ENCODE results near the gene TMSB4X.

DNA sequence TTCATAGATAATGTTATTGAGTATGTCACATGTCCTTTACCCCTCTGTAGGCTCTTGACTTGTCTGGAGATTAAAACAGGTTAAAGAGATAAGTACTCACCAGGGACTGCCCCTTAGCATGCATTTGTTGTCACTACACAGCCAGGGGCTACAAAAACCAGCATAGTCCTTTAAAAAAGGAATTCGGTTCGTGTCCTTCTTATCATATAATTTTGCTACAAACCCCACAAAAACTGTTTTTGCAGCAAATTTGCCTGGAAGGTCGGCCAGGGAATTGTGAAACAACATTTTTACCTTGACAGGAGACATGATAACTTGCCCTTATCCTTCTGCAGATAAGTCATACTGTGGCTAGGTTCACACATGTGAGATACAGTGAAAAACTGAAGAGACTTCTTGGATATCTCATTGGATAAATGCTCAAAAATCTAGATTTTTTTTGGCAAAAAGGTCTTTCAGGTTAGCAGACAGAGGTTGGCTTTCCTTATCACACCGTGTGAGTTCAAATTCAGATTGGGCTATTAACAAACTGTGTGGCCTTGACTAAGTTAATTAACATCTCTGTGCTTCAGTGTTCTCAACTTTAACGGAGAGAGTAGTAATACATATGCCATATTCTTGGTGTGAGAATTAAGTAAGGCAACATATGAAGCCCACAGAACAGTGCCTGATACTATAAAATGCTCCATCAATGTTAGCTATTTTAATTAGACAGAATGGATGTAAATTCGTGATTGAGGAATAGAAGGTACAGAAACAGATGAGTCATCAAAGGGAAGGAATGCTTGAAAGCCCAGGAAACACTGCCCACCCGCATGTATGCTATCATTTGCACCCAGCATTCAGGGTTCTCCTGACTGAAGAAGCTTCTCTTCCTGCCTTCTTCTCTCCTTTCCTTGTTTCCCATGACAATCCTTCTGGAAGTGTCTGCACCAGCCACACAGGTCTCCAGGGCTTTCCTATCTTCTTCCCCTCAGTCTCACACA is 39.5 kb downstream of the TMSB4X start:
- TF ChIP-seq, protein P1, sequence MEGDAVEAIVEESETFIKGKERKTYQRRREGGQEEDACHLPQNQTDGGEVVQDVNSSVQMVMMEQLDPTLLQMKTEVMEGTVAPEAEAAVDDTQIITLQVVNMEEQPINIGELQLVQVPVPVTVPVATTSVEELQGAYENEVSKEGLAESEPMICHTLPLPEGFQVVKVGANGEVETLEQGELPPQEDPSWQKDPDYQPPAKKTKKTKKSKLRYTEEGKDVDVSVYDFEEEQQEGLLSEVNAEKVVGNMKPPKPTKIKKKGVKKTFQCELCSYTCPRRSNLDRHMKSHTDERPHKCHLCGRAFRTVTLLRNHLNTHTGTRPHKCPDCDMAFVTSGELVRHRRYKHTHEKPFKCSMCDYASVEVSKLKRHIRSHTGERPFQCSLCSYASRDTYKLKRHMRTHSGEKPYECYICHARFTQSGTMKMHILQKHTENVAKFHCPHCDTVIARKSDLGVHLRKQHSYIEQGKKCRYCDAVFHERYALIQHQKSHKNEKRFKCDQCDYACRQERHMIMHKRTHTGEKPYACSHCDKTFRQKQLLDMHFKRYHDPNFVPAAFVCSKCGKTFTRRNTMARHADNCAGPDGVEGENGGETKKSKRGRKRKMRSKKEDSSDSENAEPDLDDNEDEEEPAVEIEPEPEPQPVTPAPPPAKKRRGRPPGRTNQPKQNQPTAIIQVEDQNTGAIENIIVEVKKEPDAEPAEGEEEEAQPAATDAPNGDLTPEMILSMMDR (IDR thresholded peaks at IDR 0.05; ENCODE audit: low read depth, low read length): no peak
- TF ChIP-seq EZH2phosphoT487 (IDR thresholded peaks at IDR 0.05; ENCODE audit: low read depth): no peak
